HepG2 (cell line): ENCODE measurements around the gene SAMD14. TPM values are rescaled to one million over a fixed set of nuclear protein-coding genes. Genes with fewer than 3 reads are reported as not detected.

Experiments used
- AKAP8 ChIP-seq: sonication (generic); formaldehyde crosslinking; IDR thresholded peaks from 2 replicates; pipeline ENCODE4 v1.5.1; 2020; ENCODE audit warnings: mild to moderate bottlenecking, missing genetic modification reagents
- ARID2 ChIP-seq: sonication (generic); formaldehyde crosslinking; IDR thresholded peaks from 2 replicates; pipeline ENCODE4 v1.8.1; 2022; ENCODE audit warnings: mild to moderate bottlenecking, missing genetic modification reagents, borderline replicate concordance
- E2F5 ChIP-seq: sonication (generic); formaldehyde crosslinking; conservative IDR thresholded peaks from 2 replicates; pipeline ENCODE4 v1.4.0; 2020; ENCODE audit warnings: missing genetic modification reagents
- GTF3A ChIP-seq: sonication (generic); formaldehyde crosslinking; conservative IDR thresholded peaks from 2 replicates; pipeline ENCODE4 v1.4.0; 2020; ENCODE audit warnings: mild to moderate bottlenecking, missing genetic modification reagents
- KDM4B ChIP-seq: sonication (generic); formaldehyde crosslinking; IDR thresholded peaks from 2 replicates; pipeline ENCODE4 v1.4.0; 2020; ENCODE audit warnings: missing genetic modification reagents
- MLLT10 ChIP-seq: sonication (generic); formaldehyde crosslinking; IDR thresholded peaks from 2 replicates; pipeline ENCODE4 v1.4.0; 2020; ENCODE audit warnings: missing genetic modification reagents
- NKX3-1 ChIP-seq: sonication (generic); formaldehyde crosslinking; IDR thresholded peaks from 2 replicates; pipeline ENCODE4 v1.5.0; 2020; ENCODE audit warnings: missing genetic modification reagents
- PTBP1 ChIP-seq: fragments of 200-400 bp; formaldehyde crosslinking; IDR thresholded peaks from 2 replicates; pipeline ENCODE4 v1.6.1; 2018; ENCODE audit warnings: low read length, low read depth; ENCODE audit not compliant: poor library complexity, severe bottlenecking
- XBP1 ChIP-seq: sonication (generic); formaldehyde crosslinking; IDR thresholded peaks from 2 replicates; pipeline ENCODE4 v1.5.0; 2020; ENCODE audit warnings: missing genetic modification reagents
- ZNF121 ChIP-seq: sonication (generic); formaldehyde crosslinking; IDR thresholded peaks from 2 replicates; pipeline ENCODE4 v1.5.0; 2020; ENCODE audit warnings: mild to moderate bottlenecking, missing genetic modification reagents
- ZNF331 ChIP-seq: sonication (generic); formaldehyde crosslinking; IDR thresholded peaks from 2 replicates; pipeline ENCODE4 v1.4.0; 2020; ENCODE audit warnings: missing genetic modification reagents
- ZNF432 ChIP-seq: sonication (generic); formaldehyde crosslinking; IDR thresholded peaks from 2 replicates; pipeline ENCODE4 v1.5.0; 2020; ENCODE audit warnings: missing genetic modification reagents, mild to moderate bottlenecking, borderline replicate concordance
- ZNF441 ChIP-seq: sonication (generic); formaldehyde crosslinking; IDR thresholded peaks from 2 replicates; pipeline ENCODE4 v1.7.0; 2021; ENCODE audit warnings: missing genetic modification reagents, borderline replicate concordance
- ZNF513 ChIP-seq: sonication (generic); formaldehyde crosslinking; conservative IDR thresholded peaks from 2 replicates; pipeline ENCODE4 v1.5.0; 2020; ENCODE audit warnings: missing genetic modification reagents
- ZNF547 ChIP-seq: sonication (generic); formaldehyde crosslinking; IDR thresholded peaks from 2 replicates; pipeline ENCODE4 v1.5.1; 2020; ENCODE audit warnings: mild to moderate bottlenecking, missing genetic modification reagents
- ZNF792 ChIP-seq: IDR thresholded peaks from 2 replicates; pipeline ENCODE4 v1.6.1; 2016
- ZNF891 ChIP-seq: sonication (generic); formaldehyde crosslinking; IDR thresholded peaks from 2 replicates; pipeline ENCODE4 v1.5.0; 2020; ENCODE audit warnings: mild to moderate bottlenecking, missing genetic modification reagents
- polyA plus RNA-seq, 8 experiments: library from polyadenylated mRNA; depleted of rRNA in 3 of 8; stranded (reverse) in 7 of 8; unstranded in 1 of 8; fragments of >200 nt; fragmentation: Illumina TruSeq in 4 of 8; extraction: Trizol in 4 of 8; gene quantifications; 2 replicates each; pipeline versions ENCODE4 v1.2.1 to v1.2.3, GENCODE V29; 2011 to 2016; ENCODE audit warnings: low read depth in 4 of 8, missing spikeins in 1 of 8, mixed read lengths in 1 of 8; ENCODE audit not compliant: insufficient read depth in 1 of 8
- total RNA-seq, 5 experiments: library from RNA; depleted of rRNA; stranded (reverse); fragments of >200 nt; fragmentation: Illumina TruSeq; extraction: Trizol; gene quantifications; 2 replicates each; pipeline ENCODE4 v1.2.3, GENCODE V29; 2016; ENCODE audit warnings: low read depth in 1 of 5
- TF ChIP-seq, protein P1 (sequence below): sonication (generic); formaldehyde crosslinking; IDR thresholded peaks from 2 replicates; pipeline ENCODE4 v1.4.0; 2020; ENCODE audit warnings: low read depth, missing genetic modification reagents
- TF ChIP-seq, protein P2 (sequence below): sonication (generic); IDR thresholded peaks from 2 replicates; pipeline ENCODE4 v1.6.1; 2016; ENCODE audit warnings: low read depth, borderline replicate concordance
- TF ChIP-seq, protein P3 (sequence below): sonication (generic); formaldehyde crosslinking; IDR thresholded peaks from 2 replicates; pipeline ENCODE4 v1.5.1; 2020; ENCODE audit warnings: mild to moderate bottlenecking, moderate library complexity, missing genetic modification reagents

SAMD14 gene
- total and polyA plus RNA-seq, 2 of the 13 experiments (the other 11 are each of a cell fraction or from before 2014, with no cell fraction given) = 0.07 to 0.22 TPM

- TF ChIP-seq, protein P1, sequence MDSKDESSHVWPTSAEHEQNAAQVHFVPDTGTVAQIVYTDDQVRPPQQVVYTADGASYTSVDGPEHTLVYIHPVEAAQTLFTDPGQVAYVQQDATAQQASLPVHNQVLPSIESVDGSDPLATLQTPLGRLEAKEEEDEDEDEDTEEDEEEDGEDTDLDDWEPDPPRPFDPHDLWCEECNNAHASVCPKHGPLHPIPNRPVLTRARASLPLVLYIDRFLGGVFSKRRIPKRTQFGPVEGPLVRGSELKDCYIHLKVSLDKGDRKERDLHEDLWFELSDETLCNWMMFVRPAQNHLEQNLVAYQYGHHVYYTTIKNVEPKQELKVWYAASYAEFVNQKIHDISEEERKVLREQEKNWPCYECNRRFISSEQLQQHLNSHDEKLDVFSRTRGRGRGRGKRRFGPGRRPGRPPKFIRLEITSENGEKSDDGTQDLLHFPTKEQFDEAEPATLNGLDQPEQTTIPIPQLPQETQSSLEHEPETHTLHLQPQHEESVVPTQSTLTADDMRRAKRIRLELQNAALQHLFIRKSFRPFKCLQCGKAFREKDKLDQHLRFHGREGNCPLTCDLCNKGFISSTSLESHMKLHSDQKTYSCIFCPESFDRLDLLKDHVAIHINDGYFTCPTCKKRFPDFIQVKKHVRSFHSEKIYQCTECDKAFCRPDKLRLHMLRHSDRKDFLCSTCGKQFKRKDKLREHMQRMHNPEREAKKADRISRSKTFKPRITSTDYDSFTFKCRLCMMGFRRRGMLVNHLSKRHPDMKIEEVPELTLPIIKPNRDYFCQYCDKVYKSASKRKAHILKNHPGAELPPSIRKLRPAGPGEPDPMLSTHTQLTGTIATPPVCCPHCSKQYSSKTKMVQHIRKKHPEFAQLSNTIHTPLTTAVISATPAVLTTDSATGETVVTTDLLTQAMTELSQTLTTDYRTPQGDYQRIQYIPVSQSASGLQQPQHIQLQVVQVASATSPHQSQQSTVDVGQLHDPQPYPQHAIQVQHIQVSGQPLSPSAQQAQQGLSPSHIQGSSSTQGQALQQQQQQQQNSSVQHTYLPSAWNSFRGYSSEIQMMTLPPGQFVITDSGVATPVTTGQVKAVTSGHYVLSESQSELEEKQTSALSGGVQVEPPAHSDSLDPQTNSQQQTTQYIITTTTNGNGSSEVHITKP = peak; percentile 67; the same call in 1 of the 2 replicates
- TF ChIP-seq AKAP8 (CRISPR knock-in tag) (0 out of 2 replicates have a peak, but pooled peaks have one; percentile 37), KDM4B (CRISPR knock-in tag) (no peak), GTF3A (CRISPR knock-in tag) (no peak; the same call in 1 of the 2 replicates), ZNF547 (CRISPR knock-in tag) (no peak), NKX3-1 (CRISPR knock-in tag) (no peak), ZNF441 (CRISPR knock-in tag) (no peak), MLLT10 (no peak), ZNF891 (CRISPR knock-in tag) (no peak), XBP1 (no peak), ARID2 (CRISPR knock-in tag) (no peak), ZNF513 (CRISPR knock-in tag) (no peak), ZNF792 (peak; percentile 71; the same call in 1 of the 2 replicates), ZNF121 (peak; percentile 97), PTBP1 (no peak), ZNF432 (no peak), ZNF331 (CRISPR knock-in tag) (peak; percentile 85; the same call in 1 of the 2 replicates), E2F5 (CRISPR knock-in tag) (no peak)
- TF ChIP-seq, protein P2, sequence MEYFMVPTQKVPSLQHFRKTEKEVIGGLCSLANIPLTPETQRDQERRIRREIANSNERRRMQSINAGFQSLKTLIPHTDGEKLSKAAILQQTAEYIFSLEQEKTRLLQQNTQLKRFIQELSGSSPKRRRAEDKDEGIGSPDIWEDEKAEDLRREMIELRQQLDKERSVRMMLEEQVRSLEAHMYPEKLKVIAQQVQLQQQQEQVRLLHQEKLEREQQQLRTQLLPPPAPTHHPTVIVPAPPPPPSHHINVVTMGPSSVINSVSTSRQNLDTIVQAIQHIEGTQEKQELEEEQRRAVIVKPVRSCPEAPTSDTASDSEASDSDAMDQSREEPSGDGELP = peak; percentile 98
- TF ChIP-seq, protein P3, sequence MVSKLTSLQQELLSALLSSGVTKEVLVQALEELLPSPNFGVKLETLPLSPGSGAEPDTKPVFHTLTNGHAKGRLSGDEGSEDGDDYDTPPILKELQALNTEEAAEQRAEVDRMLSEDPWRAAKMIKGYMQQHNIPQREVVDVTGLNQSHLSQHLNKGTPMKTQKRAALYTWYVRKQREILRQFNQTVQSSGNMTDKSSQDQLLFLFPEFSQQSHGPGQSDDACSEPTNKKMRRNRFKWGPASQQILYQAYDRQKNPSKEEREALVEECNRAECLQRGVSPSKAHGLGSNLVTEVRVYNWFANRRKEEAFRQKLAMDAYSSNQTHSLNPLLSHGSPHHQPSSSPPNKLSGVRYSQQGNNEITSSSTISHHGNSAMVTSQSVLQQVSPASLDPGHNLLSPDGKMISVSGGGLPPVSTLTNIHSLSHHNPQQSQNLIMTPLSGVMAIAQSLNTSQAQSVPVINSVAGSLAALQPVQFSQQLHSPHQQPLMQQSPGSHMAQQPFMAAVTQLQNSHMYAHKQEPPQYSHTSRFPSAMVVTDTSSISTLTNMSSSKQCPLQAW = peak; percentile 87; the same call in 1 of the 2 replicates
Observed at GRCh38 chr17:50151937-50152547, 22.1 kb upstream of the SAMD14 start (continued).
